CD4-positive, alpha-beta T cell (primary cell): ENCODE results near the gene NEGR1. TPM values are rescaled to one million over a fixed set of nuclear protein-coding genes. Genes with fewer than 3 reads are reported as not detected.

Experiments
- ATAC-seq: fragments of 200-7000 bp; cut with Tn5 transposase; one replicate; pipeline ENCODE4 v1.10.0; 2022; ENCODE audit warnings: mild to moderate bottlenecking; ENCODE audit not compliant: poor library complexity
- CTCF ChIA-PET: fragments of 350-600 bp; sonication (Branson Sonifier 250); formaldehyde crosslinking; loops from one replicate; lab custom pipeline; 2021; ENCODE audit warnings: antibody characterized with exemption, inconsistent platforms; lab: Charles Lee
- POLR2A ChIA-PET: fragments of 350-600 bp; sonication (Branson Sonifier 250); formaldehyde crosslinking; loops from one replicate; lab custom pipeline; 2021; ENCODE audit warnings: antibody characterized with exemption, inconsistent platforms; lab: Charles Lee
- DNase-seq, 14 experiments: peaks; one replicate each; pipeline ENCODE4 v3.0.0-alpha.2; 2013 to 2020; ENCODE audit warnings: mixed read lengths in 2 of 14
- H3K27ac ChIP-seq, 2 donors: one replicate each; pipeline versions ENCODE4 v1.5.1 to v1.7.0; 2013; ENCODE audit warnings: low read length in 2 of 2, low read depth in 1 of 2, mild to moderate bottlenecking in 1 of 2
- H3K27me3 ChIP-seq, 2 experiments: 1 replicate in 1 of 2; 2 replicates in 1 of 2; pipeline versions ENCODE4 v1.6.1 to v1.7.0; 2013; ENCODE audit warnings: low read length in 2 of 2, control low read depth in 1 of 2, mild to moderate bottlenecking in 1 of 2, moderate library complexity in 1 of 2; ENCODE audit not compliant: insufficient read depth in 2 of 2, control insufficient read depth in 1 of 2
- H3K36me3 ChIP-seq: one replicate; pipeline ENCODE4 v1.6.1; 2013; ENCODE audit warnings: low read length, control low read depth; ENCODE audit not compliant: insufficient read depth
- H3K4me1 ChIP-seq: one replicate; pipeline ENCODE4 v1.6.1; 2013; ENCODE audit warnings: low read length, control low read depth; ENCODE audit not compliant: insufficient read depth
- H3K4me3 ChIP-seq: one replicate; pipeline ENCODE4 v1.5.1; 2013; ENCODE audit warnings: mild to moderate bottlenecking, low read length, moderate library complexity
- H3K9me3 ChIP-seq, 2 experiments: 1 replicate in 1 of 2; 2 replicates in 1 of 2; pipeline versions ENCODE4 v1.6.1 to v1.7.0; 2013; ENCODE audit warnings: low read length in 2 of 2, mild to moderate bottlenecking in 2 of 2, control low read depth in 1 of 2, moderate library complexity in 1 of 2; ENCODE audit not compliant: control insufficient read depth in 1 of 2, insufficient read depth in 1 of 2
- H3K27ac Mint-ChIP-seq: one replicate; pipeline ENCODE4 v1.8.0; 2020; ENCODE audit warnings: mixed read lengths
- H3K27me3 Mint-ChIP-seq: one replicate; pipeline ENCODE4 v1.8.0; 2021; ENCODE audit warnings: mixed read lengths
- H3K36me3 Mint-ChIP-seq: one replicate; pipeline ENCODE4 v1.8.0; 2021; ENCODE audit warnings: low read depth, mixed read lengths
- H3K4me1 Mint-ChIP-seq: one replicate; pipeline ENCODE4 v1.8.0; 2021; ENCODE audit warnings: low read depth, mixed read lengths
- H3K4me3 Mint-ChIP-seq: one replicate; pipeline ENCODE4 v1.8.0; 2020; ENCODE audit warnings: mild to moderate bottlenecking, mixed read lengths
- H3K9me3 Mint-ChIP-seq: one replicate; pipeline ENCODE4 v1.8.0; 2020; ENCODE audit warnings: mixed read lengths
- CTCF ChIP-seq: fragments of 200-600 bp; IDR thresholded peaks from one replicate; pipeline ENCODE4 v1.8.0; 2022; ENCODE audit warnings: antibody characterized with exemption, mild to moderate bottlenecking
- intact Hi-C, 2 experiments: fragments of 100-400 bp; cut with DNase I in 1 of 2; cut with micrococcal nuclease in 1 of 2; formaldehyde crosslinking; loops; one replicate each; pipeline versions ENCODE4 v1.15.1 to v1.9.0; 2023 to 2025; cut with DNase I, micrococcal nuclease
- total RNA-seq, 174 experiments: library from RNA in 2 of 174; stranded (reverse) in 2 of 174; gene quantifications; one replicate each; pipeline ENCODE4 v1.2.3 and lab custom pipeline; 2021 to 2026

NEGR1 gene
- total RNA-seq, 2 experiments from 2014 or later: 0.03 TPM

DNA sequence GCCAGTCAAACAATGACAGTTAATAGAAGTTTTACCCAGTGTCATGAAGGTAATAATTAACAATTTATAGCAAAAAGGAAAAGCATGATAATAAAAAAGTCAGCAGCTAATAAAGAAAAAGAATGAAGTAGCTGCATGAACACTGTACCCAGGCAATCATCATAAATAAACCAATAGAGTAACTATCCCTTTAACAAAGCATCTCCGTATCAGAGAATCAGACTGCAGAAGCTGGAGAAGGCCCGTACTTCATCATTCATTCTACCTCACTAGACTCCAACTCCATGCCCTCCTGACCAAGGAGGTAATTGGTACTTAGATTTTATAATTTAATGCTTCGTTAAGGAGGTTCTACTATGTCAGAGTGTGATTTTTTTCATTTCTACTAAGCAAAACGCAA lies 140.5 kb downstream of the NEGR1 start:
- POLR2A ChIA-PET: no interaction called here
- Histone ChIP-seq H3K4me1 (no peaks in the 10 kb centered on the region), H3K9me3 (no peaks in the 10 kb centered on the region), H3K4me3 (no peak overlapping the region), H3K27ac (no peak overlapping the region), H3K27me3 (no peaks in the 10 kb centered on the region), H3K36me3 (no peaks in the 10 kb centered on the region)
- DNase-seq: no peak
- ATAC-seq: no peak
- intact Hi-C loops: no loop called here
- CTCF ChIA-PET: no interaction called here
- H3K9me3 Mint-ChIP-seq: peaks cover 2% of the 10 kb centered on the region
- H3K36me3 Mint-ChIP-seq: no peaks in the 10 kb centered on the region
- TF ChIP-seq CTCF: no peak
- H3K4me3 Mint-ChIP-seq: no peak overlapping the region
- no peaks in the 10 kb centered on the region for H3K4me1 Mint-ChIP-seq
- H3K27ac Mint-ChIP-seq: no peak overlapping the region
- no peaks in the 10 kb centered on the region for H3K27me3 Mint-ChIP-seq

GRCh38 chr1:72140222-72140621 lies 142.1 kb downstream of the NEGR1 start:
- Histone ChIP-seq H3K9me3 (no peaks in the 10 kb centered on the region), H3K4me3 (no peak overlapping the region), H3K36me3 (no peaks in the 10 kb centered on the region), H3K27me3 (no peaks in the 10 kb centered on the region), H3K27ac (no peak overlapping the region), H3K4me1 (no peaks in the 10 kb centered on the region)
- ChIA-PET CTCF (no interaction called here), POLR2A (no interaction called here)
- Mint-ChIP-seq H3K4me3 (no peak overlapping the region), H3K36me3 (no peaks in the 10 kb centered on the region), H3K4me1 (no peaks in the 10 kb centered on the region), H3K9me3 (peaks cover 2% of the 10 kb centered on the region), H3K27me3 (no peaks in the 10 kb centered on the region), H3K27ac (no peak overlapping the region)
- intact Hi-C loops: no loop called here
- no peak for TF ChIP-seq CTCF
- ATAC-seq: no peak
- no peak for DNase-seq

DNA sequence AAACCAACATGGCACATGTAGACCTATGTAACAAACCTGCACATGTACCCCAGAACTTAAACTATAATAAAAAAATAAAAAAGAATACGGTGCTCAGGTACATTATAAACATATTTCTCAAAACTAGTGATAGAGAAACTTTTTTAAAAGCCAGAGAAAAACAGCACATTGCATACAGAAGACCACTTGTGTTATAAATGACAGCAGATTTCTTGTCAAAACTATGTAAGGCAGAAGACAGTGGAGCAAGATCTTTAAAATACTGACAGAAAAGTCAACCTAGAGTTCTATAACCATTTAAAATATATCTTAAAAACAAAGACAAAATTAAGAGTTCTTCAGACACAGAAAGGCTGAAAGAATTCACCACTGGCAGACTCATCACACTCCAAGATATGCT lies 144.7 kb downstream of the NEGR1 start:
- Histone ChIP-seq H3K9me3 (peaks cover 0 to 7% of the 10 kb centered on the region in 2 experiments), H3K36me3 (no peaks in the 10 kb centered on the region), H3K27ac (no peak overlapping the region), H3K4me3 (no peak overlapping the region), H3K27me3 (no peaks in the 10 kb centered on the region), H3K4me1 (no peaks in the 10 kb centered on the region)
- Mint-ChIP-seq H3K4me3 (no peak overlapping the region), H3K27ac (no peak overlapping the region), H3K9me3 (peaks cover 2% of the 10 kb centered on the region), H3K4me1 (no peaks in the 10 kb centered on the region), H3K36me3 (no peaks in the 10 kb centered on the region), H3K27me3 (no peaks in the 10 kb centered on the region)
- ChIA-PET POLR2A (no interaction called here), CTCF (no interaction called here)
- intact Hi-C loops: no loop called here
- no peak for DNase-seq
- ATAC-seq: no peak
- no peak for TF ChIP-seq CTCF
